K562 (cell line): ENCODE results near the gene BLTP3A. TPM values are rescaled to one million over a fixed set of nuclear protein-coding genes. Genes with fewer than 3 reads are reported as not detected.
"Not testable (repeated sequence)": the region's sequence is repeated elsewhere in the genome, so short reads cannot be mapped to it uniquely, and the experiment has no call there.

ENCODE experiments used
- ARID3A ChIP-seq: IDR thresholded peaks from 2 replicates; pipeline ENCODE4 v1.6.1; 2012; ENCODE audit warnings: low read depth, low read length, improper control_type of control experiment, borderline replicate concordance
- ARNT ChIP-seq, 2 experiments: fragments of 450-650 bp; IDR thresholded peaks; 2 replicates each; pipeline ENCODE4 v1.6.1; 2016; ENCODE audit warnings: mild to moderate bottlenecking in 1 of 2
- HDAC1 ChIP-seq, 2 experiments: fragments of 450-650 bp; IDR thresholded peaks; 2 replicates each; pipeline ENCODE4 v1.6.1; 2016 to 2017; ENCODE audit warnings: inconsistent platforms in 1 of 2, mild to moderate bottlenecking in 1 of 2, moderate library complexity in 1 of 2
- HDAC3 ChIP-seq: fragments of 450-650 bp; IDR thresholded peaks from 2 replicates; pipeline ENCODE4 v1.6.1; 2018; ENCODE audit warnings: borderline replicate concordance, mild to moderate bottlenecking, moderate library complexity; ENCODE audit not compliant: partially characterized antibody
- JUND ChIP-seq, 2 experiments: IDR thresholded peaks; 2 replicates in 1 of 2; 3 replicates in 1 of 2; pipeline ENCODE4 v1.6.1; 2011; ENCODE audit warnings: borderline replicate concordance in 2 of 2, low read depth in 2 of 2, low read length in 2 of 2, improper control_type of control experiment in 1 of 2, missing biosample characterization in 1 of 2, missing genetic modification characterization in 1 of 2, missing genetic modification reagents in 1 of 2
- LARP7 ChIP-seq: fragments of 450-650 bp; IDR thresholded peaks from 2 replicates; pipeline ENCODE4 v1.6.1; 2016
- MECOM ChIP-seq: fragments of 250-450 bp; sonication (Bioruptor Pico); IDR thresholded peaks from 2 replicates; pipeline ENCODE4 v1.8.0; 2022; ENCODE audit warnings: inconsistent platforms
- MIER1 ChIP-seq: fragments of 450-650 bp; IDR thresholded peaks from 2 replicates; pipeline ENCODE4 v1.6.1; 2016; ENCODE audit warnings: antibody characterized with exemption, mild to moderate bottlenecking, low read depth
- MTA1 ChIP-seq: fragments of 450-650 bp; IDR thresholded peaks from 2 replicates; pipeline ENCODE4 v1.6.1; 2017; ENCODE audit warnings: borderline replicate concordance
- MTA2 ChIP-seq: fragments of 450-650 bp; IDR thresholded peaks from 2 replicates; pipeline ENCODE4 v1.6.1; 2016; ENCODE audit warnings: low read depth
- NFIC ChIP-seq: fragments of 450-650 bp; IDR thresholded peaks from 2 replicates; pipeline ENCODE4 v1.6.1; 2017; ENCODE audit warnings: mild to moderate bottlenecking, inconsistent platforms
- NR2C1 ChIP-seq, 2 experiments: fragments of 450-650 bp; IDR thresholded peaks; 2 replicates each; pipeline ENCODE4 v1.6.1; 2017; ENCODE audit warnings: mild to moderate bottlenecking in 2 of 2, antibody characterized with exemption in 1 of 2, inconsistent platforms in 1 of 2, missing compliant biosample characterization in 1 of 2, missing genetic modification characterization in 1 of 2
- PHB2 ChIP-seq: fragments of 450-650 bp; IDR thresholded peaks from 2 replicates; pipeline ENCODE4 v1.6.1; 2017; ENCODE audit warnings: low read depth
- RAD21 ChIP-seq, 2 experiments: fragments of 250-450 bp in 1 of 2; fragments of 450-650 bp in 1 of 2; sonication (Bioruptor Pico) in 1 of 2; formaldehyde crosslinking in 1 of 2; IDR thresholded peaks in 1 of 2; conservative IDR thresholded peaks in 1 of 2; 2 replicates each; pipeline versions ENCODE4 v1.4.0 to v1.8.0; 2020 to 2022; ENCODE audit warnings: mild to moderate bottlenecking in 2 of 2, moderate library complexity in 1 of 2
- TAF7 ChIP-seq: fragments of 450-650 bp; IDR thresholded peaks from 2 replicates; pipeline ENCODE4 v1.6.1; 2016; ENCODE audit warnings: missing genetic modification characterization, missing compliant biosample characterization
- TRIM24 ChIP-seq, 2 experiments: fragments of 450-650 bp; IDR thresholded peaks; 2 replicates each; pipeline ENCODE4 v1.6.1; 2016
- ZKSCAN8 ChIP-seq: fragments of 200-800 bp; sonication (Bioruptor generic); IDR thresholded peaks from 2 replicates; pipeline ENCODE4 v1.6.1; 2016; ENCODE audit warnings: missing genetic modification characterization, missing compliant biosample characterization
- ZNF121 ChIP-seq: sonication (generic); formaldehyde crosslinking; conservative IDR thresholded peaks from 2 replicates; pipeline ENCODE4 v1.8.0; 2022; ENCODE audit warnings: missing genetic modification reagents
- ZNF384 ChIP-seq: IDR thresholded peaks from 2 replicates; pipeline ENCODE4 v1.6.1; 2012; ENCODE audit warnings: low read depth, low read length, improper control_type of control experiment
- ZNF512 ChIP-seq: IDR thresholded peaks from 2 replicates; pipeline ENCODE4 v1.6.1; 2016; ENCODE audit warnings: missing genetic modification characterization, missing compliant biosample characterization
- polyA plus RNA-seq, 8 experiments: library from polyadenylated mRNA; depleted of rRNA in 4 of 8; stranded (reverse) in 5 of 8; unstranded in 3 of 8; fragments of >200 nt; fragmentation: Nextera tagmentation in 2 of 8; fragmentation: Illumina TruSeq in 1 of 8; extraction: Ambion mirVana in 2 of 8; extraction: Trizol in 1 of 8; gene quantifications; 2 replicates each; pipeline versions ENCODE4 v1.2.1 to v1.2.3, GENCODE V29; 2011 to 2014; ENCODE audit warnings: inconsistent platforms in 1 of 8, missing spikeins in 1 of 8
- total RNA-seq, 7 experiments: library from RNA; depleted of rRNA in 6 of 7; stranded (reverse); fragments of >200 nt in 6 of 7; fragmentation: Illumina TruSeq in 2 of 7; extraction: Trizol in 2 of 7; gene quantifications; 2 replicates each; pipeline versions ENCODE4 v1.2.1 to v1.2.3, GENCODE V29; 2011 to 2021; ENCODE audit warnings: low replicate concordance in 1 of 7
- TF ChIP-seq, protein P1 (sequence below), 2 experiments: fragments of 450-650 bp; IDR thresholded peaks; 2 replicates each; pipeline ENCODE4 v1.6.1; 2016

BLTP3A gene
- total and polyA plus RNA-seq, 9 of the 15 experiments (the other 6 are each of a cell fraction or from before 2014, with no cell fraction given): 7.5 to 34.6 (median 15.5) TPM

DNA sequence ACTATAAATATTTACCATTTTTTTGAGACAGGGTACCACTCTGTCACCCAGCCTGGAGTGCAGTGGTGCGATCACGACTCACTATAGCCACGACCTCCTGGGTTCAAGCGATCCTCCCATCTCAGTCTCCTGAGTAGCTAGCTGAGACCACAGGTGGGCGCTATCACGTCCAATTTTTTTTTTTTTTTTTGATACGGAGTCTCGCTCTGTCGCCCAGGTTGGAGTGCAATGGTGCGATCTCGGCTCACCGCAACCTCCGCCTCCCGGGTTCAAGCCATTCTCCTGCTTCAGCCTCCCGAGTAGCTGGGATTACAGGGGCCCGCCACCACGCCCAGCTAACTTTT is 35.4 kb upstream of the BLTP3A start (continued):
- TF ChIP-seq MTA2: peak; percentile 23; the same call in 1 of the 2 replicates
- TF ChIP-seq PHB2: 0 out of 2 replicates have a peak, but pooled peaks have one; percentile 9
- TF ChIP-seq TAF7 (tag): peak; percentile 71
- TF ChIP-seq ZNF384: peak; percentile 97
- TF ChIP-seq NR2C1 (IDR thresholded peaks at IDR 0.05): peak; percentile 49; the same call in 1 of the 2 replicates
- TF ChIP-seq NR2C1 (tag; IDR thresholded peaks at IDR 0.05); JUND (tag; IDR thresholded peaks at IDR 0.05; ENCODE audit: borderline replicate concordance, low read depth, low read length): not testable (repeated sequence)
- peak; percentile 70; the same call in 1 of the 2 replicates for TF ChIP-seq ARID3A
- TF ChIP-seq, protein P1, sequence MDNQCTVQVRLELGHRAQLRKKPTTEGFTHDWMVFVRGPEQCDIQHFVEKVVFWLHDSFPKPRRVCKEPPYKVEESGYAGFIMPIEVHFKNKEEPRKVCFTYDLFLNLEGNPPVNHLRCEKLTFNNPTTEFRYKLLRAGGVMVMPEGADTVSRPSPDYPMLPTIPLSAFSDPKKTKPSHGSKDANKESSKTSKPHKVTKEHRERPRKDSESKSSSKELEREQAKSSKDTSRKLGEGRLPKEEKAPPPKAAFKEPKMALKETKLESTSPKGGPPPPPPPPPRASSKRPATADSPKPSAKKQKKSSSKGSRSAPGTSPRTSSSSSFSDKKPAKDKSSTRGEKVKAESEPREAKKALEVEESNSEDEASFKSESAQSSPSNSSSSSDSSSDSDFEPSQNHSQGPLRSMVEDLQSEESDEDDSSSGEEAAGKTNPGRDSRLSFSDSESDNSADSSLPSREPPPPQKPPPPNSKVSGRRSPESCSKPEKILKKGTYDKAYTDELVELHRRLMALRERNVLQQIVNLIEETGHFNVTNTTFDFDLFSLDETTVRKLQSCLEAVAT (IDR thresholded peaks at IDR 0.05): peak; percentile 58 to 95; a peak in 3 of 4 replicates
- peak; percentile 13 for TF ChIP-seq HDAC3
- TF ChIP-seq LARP7: peak; percentile 47; the same call in 1 of the 2 replicates
- TF ChIP-seq ZKSCAN8 (CRISPR knock-in tag): peak; percentile 43; the same call in 1 of the 2 replicates
- peak; percentile 25; the same call in 1 of the 2 replicates for TF ChIP-seq MTA1
- TF ChIP-seq HDAC1 (IDR thresholded peaks at IDR 0.05): peak in 1 of 2 experiments; percentile 47; a peak in 1 of 4 replicates
- TF ChIP-seq MIER1: peak; percentile 44; the same call in 1 of the 2 replicates
- TF ChIP-seq NFIC: peak; percentile 42
- 0 out of 4 replicates have a peak, but pooled peaks of 1 of the 2 experiments have one; percentile 22 for TF ChIP-seq TRIM24 (IDR thresholded peaks at IDR 0.05)
- TF ChIP-seq ZNF512: peak; percentile 2; the same call in 1 of the 2 replicates
- peak in 1 of 2 experiments; percentile 39; a peak in 3 of 4 replicates for TF ChIP-seq ARNT (IDR thresholded peaks at IDR 0.05)
- TF ChIP-seq RAD21 (CRISPR knock-in tag; conservative IDR thresholded peaks at IDR 0.05 in 1 of 2, IDR thresholded peaks at IDR 0.05 in 1 of 2): peak; percentile 4 to 37; a peak in 2 of 4 replicates
- peak; percentile 56 for TF ChIP-seq ZNF121
- peak; percentile 42; the same call in 1 of the 2 replicates for TF ChIP-seq MECOM
- TF ChIP-seq JUND (IDR thresholded peaks at IDR 0.05; ENCODE audit: borderline replicate concordance, low read depth, low read length): peak; percentile 44; the same call in 1 of the 2 replicates
- TF ChIP-seq, all 486 proteins: peak for 49; not testable (repeated sequence) for 437
